ENCODE results near the gene CYB561D2.

The CYB561D2 gene

DNA sequence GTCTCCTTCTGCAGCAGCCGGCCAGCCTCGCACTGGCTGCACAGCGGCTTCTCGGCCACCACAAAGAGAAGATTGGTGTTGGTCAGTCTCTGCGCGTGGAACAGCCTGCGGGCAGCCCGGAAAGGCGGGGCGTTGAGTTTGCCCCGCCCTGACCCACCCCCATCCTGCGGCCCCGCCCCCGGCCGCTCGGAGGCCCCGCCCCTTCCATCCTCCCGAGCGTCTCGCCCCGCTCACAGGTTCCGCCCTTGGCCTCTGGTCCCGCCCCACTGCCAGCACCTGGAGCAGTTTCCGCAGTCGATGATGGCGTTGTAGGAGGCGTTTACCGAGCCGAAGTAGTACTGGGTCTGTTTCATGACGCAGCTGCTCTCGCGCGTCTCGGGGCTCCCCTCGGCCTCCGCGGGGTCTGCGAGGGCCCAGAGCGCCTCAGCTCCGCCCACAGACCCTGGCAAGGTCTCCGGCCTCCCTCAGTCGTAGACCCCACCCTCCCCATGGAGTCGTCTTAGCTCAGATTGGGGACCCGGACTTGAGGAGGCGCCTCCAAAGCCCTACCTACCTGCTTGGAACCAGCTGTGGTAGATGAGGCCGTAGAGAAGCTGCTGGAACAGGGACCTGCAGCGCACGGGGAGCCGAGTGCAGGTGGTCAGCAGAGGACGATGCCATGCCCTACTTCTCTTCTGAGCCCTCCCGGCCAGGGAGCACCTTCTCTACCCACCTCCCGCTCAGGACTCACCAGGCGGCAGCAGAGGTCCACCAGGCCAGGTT lies 14.6 kb downstream of the CYB561D2 start:
- DNase-seq (ENCODE audit: low spot score) = peak; percentile 94

DNA sequence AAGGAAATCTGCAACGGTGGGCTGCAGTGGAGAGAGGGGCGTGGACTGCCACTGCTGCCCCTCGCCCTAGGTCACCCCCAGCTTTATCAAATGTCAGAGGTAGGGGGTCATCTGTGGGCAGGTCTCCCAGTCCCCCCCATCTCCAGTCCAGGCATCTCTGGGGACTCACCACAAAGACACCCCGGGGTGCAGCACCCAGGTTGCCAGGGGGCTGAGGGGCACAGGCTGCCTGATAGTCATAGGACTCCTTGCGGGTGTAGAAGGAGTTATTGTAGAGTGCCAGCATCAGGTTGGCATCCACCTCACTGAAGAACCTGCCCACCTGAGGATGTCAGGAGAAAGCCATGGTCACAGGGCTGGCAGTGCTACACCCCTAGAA lies 15.2 kb downstream of the CYB561D2 start:
- no peak for DNase-seq (ENCODE audit: low spot score)

DNA sequence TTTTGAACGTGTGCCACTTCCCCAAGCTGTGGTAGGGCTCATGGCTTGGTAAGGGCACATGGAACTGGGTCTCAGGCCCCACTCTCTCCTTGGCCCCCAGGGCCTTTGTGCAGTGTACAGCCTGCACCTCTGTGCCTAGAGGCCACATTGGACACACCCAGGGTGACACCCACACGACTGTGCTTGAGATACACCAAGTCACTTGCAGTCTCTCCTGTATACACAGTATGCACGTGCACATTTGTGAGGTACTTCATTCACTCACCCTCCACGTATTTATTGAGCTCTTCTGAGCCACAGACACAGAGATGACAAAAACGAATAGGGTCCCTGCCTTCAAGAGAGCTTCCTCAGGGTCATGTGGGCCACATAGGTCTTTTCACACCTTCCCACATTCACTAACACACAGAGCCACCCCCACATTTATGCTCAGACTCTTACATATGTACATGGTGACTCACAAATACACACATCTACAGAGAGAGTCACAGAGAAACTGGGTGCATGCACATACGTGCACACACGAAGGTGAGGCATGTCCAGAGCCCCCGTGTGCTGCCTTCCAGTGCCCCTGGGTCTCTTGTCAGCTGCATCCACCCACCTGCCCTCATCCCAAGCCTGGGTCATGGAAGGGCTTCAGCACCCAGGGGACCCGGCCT lies 18.5 kb downstream of the CYB561D2 start:
- DNase-seq (ENCODE audit: low spot score) = no peak

DNA sequence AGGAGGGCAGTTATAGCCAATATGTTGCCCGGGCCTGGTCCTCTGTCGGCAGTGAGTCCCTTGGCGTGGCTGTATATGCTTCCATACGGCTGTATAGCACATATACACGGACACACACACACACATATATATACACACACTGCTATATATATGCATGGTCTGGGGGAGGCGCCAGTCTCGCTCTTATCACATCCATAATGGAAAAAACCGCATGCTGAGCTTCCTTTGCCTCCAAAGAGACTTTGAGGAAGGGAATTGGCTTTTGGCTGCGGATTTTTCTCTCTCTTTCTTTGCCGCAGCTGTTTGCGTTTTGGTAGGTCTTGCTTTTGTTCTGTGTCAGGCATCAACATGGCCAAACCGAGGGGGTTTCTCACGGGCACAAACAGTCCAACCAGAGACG lies 19.9 kb downstream of the CYB561D2 start:
- no peak for DNase-seq (ENCODE audit: low spot score)

DNA sequence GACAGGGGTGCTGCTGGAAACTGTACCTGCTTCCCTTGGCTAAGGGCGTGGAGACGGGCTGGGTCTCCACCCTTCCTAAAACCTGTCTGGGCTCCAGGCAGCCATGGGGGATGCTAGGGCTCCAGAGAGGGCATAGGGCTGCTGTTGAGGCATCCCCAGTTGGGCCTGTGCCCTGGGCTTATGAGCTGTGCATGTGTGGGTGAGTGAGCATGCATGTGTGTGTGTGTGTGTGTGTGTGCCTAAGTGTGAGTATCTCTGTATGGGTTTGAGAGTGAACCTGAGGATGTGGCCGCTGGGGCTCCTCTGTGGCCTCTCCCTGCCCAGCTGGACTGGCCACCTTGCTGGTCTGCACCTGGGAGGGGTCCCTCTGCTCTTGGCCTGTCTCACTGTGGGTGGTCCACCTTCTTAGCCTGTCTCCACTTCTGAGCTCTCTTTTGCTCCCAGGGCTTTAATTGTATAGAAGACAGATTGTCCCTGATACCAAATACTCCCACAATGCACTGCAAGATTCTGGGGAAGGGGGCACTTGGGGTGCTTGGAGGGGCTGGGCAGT lies 20.5 kb downstream of the CYB561D2 start:
- DNase-seq (ENCODE audit: low spot score) = no peak

DNA sequence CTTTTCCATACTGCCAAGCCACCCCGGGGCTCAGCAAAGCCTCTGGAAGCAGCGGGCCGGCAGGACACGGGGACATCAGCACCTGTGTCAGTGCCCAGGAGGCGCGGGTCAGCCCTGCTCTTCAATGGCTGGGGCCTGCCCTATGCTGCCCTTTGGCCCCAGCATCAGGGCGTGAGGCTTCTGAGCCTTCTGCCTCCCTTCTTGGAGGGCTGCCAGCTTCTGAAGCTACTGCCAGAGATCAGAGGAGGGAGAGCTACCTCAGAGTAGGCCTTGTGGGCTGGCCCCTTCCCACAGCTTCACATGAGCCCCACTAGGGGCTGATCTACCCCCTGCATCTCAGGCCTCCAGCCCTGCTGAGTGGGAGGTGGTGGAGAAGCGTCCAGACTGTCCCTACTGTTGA lies 21.7 kb downstream of the CYB561D2 start:
- DNase-seq (ENCODE audit: low spot score) = no peak

DNA sequence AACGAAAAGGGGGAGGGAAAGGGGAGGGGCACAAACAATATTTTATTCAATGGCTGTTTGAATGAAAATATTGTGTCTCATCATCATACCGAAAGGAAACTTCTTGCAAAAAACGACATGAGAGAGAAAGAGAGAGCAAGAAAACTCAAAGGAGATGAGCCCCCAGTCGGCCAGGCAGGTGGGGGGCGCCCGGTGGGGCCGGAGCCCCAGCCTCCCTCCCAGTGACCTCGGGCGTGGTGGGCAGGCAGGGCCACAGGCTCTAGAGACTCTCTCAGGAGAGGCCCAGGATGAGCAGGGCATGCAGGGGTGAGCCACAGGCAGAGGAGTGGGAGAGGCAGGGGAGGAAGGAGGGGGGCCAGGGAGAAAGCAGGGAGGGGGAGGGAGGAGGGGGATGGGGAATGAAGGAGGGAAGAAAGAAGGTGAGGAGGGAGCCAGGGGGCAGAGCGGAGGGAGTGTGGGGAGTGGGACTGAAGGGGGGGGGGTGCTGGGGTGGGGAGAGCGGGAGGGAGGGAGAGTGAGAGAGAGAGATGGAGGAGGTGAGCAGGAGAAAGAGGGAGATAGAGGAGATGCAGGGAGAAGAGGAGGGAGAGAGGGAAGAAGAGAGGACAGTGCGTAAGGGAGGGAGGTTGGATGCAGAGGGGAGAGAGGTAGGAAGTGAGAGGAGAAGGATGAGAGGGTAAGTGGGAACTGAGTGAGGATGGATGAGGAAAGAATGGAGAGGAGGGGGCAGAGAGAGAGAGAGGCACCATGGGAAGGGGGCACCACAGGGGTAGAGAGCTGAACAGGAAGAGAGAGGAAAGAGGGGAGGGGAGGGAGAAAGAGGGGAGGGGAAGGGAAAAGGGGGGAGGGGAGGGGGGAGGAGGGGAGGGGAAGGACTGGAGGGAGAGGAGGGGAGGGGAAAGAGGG lies 22.7 kb downstream of the CYB561D2 start:
- DNase-seq (ENCODE audit: low spot score) = no peak

DNA sequence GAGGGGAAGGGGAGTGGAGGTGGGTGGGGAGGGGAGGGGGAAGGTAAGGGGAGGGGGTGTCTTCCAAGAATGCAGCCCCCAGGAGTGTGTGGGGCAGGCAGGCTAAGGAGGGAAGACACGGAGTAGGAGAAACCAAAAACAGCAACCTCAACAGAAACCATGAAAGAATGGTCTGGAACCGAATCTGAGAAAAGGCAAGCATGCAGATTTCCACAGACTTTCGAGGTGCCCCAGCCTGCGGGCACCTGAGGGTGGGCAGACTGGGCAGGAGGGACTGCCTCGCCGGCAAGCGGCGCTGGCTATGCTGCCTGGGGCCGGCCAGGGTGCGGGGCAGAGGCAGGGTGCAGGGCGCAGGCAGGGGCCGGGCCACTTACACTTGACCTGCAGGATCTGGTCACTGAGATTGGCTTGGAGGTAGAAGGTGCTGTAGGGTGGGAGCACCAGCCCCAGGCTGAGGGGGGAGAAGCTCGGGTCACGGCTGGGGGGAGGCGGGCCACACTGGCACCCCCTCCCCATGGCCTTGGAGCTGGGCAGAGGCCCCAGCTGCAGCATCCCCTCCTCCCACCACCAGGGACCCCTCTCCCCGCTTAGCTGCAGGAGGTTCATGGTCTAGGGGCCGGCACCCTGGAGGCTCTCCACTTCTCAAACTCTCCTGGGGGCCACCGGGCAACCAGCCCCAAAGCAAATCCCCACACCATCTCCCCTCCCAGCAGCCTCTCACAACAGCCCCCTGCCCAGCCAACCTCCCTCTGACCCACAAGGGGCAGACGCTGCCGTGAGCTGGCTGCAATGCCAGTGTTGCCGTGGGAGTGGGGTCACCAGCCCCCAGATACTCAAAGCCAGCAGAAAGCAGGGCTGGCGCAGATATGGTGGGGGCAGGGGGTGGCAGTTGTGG lies 23.9 kb downstream of the CYB561D2 start:
- no peak for DNase-seq (ENCODE audit: low spot score)

DNA sequence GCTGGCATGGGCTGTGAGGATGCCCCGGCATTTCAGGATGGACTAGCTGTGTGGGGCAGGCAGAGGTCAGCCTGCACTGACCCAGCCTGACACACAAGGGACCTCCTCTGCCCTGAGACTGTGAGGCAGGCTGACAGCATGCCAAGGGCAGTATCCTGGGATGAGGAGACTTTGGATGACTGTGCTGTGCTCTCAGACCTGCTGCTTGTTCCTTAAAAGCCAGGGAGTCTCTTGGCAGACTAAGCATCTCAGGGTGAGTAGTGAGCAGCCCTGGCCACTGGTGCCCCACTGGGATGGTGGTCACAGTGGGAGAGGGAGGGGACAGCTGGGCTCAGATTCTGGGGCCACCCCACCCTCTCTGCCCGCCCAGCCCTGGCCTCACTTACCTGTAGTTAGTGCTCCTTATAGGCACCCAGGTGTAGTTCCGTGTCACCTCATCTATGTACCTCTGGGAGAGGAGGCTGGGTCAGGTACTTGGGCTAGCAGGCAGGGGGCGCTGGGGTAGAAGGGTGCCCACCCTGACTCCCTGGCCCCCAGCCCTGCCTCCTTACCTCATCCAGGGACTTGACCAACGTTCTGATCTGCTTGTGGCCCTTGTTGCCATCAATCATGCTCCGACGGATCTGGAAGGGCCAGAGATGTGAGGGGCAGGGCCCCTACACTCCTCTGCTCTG lies 24.7 kb downstream of the CYB561D2 start:
- no peak for DNase-seq (ENCODE audit: low spot score)

DNA sequence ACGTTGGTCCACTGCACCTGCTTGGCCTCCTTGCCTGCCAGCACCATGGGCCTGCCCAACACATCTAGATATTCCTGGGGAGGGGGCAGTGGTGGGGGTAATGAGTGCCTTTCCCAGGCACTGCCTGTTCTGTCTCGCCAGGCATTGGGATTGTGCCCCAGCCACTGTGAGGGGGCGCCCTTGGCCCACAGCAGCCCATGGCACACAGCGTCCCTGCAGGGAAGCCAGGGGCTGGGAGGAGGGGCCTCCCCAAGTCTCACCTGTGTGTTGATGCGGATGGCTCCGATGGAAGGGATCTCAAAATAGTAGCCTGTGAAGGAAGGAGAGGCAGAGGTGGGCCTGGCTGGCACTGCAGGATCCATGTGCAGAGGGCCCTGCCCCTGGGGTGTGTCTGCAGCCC lies 27.4 kb downstream of the CYB561D2 start:
- no peak for DNase-seq (ENCODE audit: low spot score)

DNA sequence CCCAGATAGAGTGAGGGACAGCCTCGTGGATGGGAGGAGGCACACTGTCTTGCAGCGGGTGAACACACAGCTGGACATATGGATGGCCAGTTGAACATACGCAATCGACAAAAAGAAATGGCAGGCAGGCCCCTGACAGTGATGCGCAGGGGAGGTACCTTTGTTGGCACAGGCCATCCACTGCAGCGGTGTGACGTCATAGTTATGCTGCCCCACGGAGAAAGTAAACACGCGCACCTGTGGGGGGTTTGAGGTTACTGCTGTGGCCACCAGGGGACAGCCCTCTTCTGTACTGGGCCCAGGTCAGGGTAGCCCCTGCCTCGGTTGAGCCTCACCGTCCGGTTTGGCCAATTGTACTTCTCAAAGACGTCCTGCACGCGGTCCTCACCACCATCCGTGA lies 28.1 kb downstream of the CYB561D2 start:
- DNase-seq (ENCODE audit: low spot score) = no peak

DNA sequence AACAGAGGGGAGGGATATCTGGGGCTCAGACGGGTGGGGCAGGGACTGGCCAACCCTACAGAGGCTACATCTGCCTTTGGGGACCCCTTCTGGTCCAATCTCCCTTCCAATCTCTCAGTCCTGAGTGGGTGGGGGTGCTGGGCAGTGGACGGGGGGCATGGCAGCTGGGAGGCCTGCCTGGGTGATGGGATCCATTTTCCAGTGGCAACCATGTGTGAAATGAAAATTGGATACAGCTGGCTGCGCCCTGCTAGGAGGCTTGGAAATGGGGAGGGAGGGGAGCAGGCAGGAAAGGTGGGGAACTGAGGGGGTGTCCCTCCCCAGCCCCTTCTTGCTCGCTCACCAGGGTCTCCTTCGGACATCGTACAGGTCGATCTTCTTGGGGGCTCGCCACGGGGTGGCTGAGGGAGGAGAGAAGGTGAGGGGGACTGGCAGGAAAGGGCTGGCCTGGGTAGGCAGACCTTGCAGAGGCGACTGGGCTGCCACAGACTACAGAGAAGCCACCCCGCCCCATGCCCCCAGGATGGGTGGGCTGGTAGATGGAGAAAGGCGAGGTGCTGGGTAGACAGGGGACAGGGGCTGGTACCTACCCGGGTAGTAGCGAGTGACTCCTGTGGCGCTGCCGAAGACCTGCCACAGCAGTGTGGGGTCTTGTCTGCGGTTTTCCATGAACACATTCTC lies 29.9 kb downstream of the CYB561D2 start:
- DNase-seq (ENCODE audit: low spot score) = no peak

DNA sequence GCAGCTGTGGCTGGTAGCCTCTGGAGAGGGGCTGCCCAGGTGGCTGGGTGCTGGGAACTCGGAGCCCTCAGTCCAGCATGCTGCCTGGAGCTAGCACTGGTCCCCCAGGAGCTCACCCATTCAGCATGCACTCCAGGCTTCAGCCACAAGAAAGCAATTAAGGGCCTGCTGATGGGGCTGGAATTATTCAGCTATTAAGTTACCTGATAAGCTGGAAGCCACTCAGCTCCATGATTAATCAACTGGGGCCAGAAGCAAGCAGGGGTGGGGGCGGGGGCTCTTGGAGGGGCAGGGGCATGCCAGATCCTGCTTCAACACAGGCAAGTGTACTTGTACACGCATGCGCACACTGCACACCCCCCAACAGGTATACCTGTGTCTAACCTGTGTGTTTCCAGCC lies 30.7 kb downstream of the CYB561D2 start:
- no peak for DNase-seq (ENCODE audit: low spot score)

DNA sequence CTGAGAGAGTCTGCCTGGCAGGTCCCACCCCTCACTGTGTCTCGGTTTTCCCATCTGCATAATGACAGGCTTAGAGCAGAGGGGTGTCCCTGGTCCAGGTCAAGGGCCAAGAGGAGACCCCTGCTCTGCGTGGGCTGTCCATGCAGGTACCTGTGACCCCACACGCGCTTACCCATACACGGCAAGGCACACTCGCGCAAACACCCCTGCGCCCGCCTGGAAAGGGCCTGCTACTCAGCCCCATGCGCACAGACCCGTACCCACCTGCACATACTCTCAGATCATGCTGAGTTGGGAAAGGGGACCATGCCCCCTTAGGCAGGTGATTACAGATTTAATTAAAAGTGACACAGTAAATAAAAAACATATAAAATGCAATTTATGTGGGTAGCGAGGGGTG lies 32.1 kb downstream of the CYB561D2 start:
- no peak for DNase-seq (ENCODE audit: low spot score)

DNA sequence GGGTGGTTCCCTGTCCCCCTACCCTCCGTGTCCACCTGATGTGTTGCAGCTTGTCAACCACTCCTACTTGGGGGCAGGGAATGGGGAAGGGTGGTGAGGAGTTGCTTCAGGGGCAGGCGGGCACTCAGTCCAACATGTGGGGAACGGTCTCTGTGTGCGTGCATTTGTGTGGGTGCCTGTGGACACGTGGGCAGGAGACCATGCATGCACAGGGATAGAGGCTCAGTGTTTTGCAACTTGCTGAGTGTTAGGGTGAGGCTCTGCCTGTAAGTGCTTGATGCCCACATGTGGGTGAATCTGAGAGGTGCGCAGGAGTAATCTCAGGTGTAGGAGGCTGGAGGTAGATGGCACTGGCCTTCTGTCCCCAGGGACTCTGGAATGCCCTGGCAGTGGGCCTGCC lies 33.1 kb downstream of the CYB561D2 start:
- DNase-seq (ENCODE audit: low spot score) = no peak

DNA sequence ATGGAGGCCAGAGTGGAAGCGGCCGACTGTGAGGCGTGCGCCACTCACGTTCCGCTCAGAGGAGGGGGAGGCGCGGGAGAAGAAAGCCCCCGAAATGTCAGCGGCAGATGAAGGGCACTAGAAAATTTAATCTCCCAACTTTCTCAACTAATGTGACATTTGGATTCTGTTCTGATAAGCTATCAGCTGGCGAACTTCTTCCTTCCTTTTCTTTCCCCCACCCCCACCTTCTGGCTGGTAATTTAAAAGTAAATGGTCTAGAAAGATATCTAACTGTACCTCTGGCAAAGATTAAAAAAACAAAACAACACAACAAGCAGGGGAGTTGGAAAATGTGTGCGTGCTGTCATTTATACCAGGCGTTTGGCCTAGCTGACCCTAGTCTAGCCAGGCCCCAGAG lies 35.1 kb downstream of the CYB561D2 start:
- no peak for DNase-seq (ENCODE audit: low spot score)

DNA sequence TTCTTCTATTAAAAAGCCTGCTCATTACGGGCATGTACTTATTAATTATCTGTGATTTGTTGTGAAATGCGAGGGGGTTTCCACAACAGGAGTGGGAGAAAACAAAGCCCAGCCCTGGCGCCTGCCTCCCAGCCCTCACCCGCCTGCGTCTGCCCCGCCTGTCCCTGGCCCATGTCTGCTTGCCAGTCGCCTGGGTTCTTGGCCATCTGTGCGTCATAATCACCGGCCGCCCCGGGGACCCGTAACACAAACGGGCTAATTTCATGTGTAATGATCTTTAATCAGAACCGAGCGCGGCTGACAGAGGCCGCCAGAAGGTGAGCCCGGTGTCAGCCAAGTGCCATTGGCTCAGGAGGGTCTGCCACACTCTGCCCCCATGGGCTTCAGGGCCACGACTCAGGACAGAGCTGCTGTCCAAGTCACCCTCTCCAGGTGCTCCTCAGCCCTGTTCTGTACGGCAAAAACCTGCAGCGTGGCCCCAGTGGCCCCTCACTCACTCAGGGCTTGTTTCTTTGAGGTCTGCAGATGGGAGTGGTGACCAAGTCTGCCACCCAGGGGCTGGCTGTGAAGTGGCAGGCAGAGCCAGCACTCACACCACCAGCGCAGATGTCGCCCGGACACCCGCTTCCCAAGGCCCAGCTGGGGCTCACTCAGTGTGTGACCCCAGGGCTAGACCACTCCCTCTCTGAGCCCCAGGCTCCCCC lies 37.5 kb downstream of the CYB561D2 start:
- no peak for DNase-seq (ENCODE audit: low spot score)

DNA sequence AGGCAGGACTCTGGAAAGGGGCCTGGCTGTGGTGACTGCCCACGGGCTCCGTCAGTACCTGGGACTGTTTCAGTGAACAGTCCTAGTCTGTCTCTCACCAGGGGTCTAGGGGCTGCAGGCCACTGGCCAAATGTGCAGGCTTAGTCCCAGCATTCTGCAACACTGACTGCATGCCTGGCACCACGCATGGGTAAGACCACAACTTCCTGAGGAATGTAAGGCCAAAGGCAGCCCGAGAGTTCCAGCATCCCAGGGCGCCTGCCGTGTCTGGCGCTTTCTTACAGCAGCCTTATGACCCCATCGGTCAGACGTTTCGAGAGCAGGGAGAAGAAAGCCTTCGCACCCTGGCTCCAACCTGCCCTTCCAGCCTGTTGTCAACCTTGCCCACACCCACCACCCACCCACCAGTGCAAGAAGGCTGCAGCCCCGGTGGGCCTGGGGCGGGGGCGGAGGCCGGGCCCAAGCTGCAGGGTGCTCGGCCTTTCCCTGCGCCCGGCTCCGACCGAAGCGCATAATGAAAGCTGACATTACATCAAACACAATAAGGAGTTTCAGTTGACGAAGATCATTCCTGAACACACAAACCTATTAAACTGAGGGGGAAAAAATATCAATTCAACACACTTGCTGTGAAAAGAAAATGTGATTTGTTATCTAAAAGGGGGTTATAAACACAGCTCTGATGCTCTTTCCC lies 38.2 kb downstream of the CYB561D2 start:
- no peak for DNase-seq (ENCODE audit: low spot score)

DNA sequence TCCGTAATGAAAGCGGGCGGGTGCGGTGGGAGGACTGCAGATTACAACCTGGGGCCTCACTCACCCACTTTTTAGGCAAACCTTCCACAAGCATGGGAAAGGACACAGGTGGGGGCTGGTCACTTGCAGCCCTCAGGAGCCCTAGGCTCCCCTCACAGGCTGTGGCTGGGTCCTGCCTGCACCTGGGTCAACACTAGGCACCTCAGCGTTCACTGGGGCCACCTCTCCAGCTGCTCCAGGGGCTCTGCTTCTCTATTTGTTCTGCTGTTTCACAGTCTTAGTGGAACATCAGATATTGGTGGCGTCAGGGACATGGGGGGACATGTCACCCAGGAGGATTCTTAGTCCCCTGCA lies 38.7 kb downstream of the CYB561D2 start:
- DNase-seq (ENCODE audit: low spot score) = no peak

Data from CD4-positive, alpha-beta T cell treated with Interleukin-15 for 4 hours (primary cell).